Activated CD8-positive, alpha-beta memory T cell treated with anti-CD3 and anti-CD28 coated beads, Interleukin-2, amount 50 U/mL, for 48 hours (primary cell): ENCODE measurements around the gene CAMK2N2.

ENCODE experiments used
- DNase-seq: peaks from one replicate; pipeline ENCODE4 v3.0.0-alpha.2; 2020

CAMK2N2 gene

DNA sequence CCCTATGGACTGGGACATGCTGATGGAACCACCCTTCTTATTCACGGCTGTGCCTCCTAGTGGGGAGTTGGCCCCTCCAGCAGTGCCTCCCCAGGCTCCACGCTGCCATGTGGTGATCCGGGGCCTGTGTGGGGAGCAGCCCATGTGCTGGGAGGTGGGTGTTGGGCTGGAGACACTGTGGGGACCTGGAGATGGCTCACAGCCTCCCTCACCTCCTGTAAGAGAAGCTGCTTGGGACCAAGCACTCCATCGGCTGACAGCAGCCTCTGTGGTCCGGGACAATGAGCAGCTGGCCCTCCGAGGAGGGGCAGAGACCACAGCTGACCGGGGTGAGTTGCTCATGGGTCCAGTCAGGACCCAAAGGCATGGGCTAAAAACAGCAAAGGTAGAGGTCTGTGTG is 21.6 kb downstream of the CAMK2N2 start:
- DNase-seq: no peak

- DNase-seq: no peak
Measured at GRCh38 chr3:184239221-184239620, 22.1 kb downstream of the CAMK2N2 start.

DNA sequence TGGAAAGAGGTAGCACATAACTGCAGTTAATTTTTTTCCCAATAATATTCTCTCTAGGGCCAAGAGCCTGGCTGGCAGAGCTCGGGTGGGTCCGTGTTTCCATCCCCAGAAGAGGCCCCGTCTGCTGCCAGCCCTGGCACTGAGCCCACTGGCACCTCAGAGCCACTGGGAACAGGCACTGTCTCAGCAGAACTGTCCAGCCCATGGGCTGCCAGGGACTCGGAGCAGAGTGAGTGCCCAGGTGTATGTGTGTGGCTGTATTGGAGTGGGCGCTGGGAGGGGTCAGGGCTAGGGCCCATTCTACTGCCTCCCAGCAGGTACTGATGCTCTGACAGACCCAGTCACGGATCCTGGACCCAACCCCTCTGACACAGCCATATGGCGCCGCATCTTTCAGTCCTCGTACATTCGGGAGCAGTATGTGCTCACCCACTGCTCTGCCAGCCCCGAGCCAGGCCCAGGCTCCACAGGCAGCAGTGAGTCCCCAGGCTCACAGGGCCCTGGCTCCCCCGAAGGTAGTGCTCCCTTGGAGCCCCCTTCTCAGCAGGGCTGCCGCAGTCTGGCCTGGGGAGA is 23.0 kb downstream of the CAMK2N2 start:
- DNase-seq: no peak

DNA sequence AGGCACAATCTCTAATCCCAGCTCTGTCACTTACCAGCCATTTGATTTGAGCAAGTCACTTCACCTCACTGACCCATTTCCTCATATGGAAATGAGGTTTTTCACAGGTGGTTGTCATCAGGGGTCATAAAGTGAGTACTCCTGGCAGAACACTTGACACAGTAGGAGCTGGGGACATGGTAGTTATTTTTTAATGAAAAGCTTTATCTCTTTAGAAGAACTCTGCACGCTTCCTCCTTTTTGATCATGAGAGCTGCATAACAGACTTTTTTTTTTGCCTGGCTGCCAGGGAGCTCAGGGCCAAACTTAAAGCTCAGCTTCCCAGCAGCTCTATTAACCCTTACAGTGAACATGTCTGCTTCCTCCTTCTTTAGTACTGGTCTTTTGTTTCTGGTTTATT is 23.5 kb downstream of the CAMK2N2 start:
- no peak for DNase-seq

- no peak for DNase-seq
Measured at GRCh38 chr3:184237211-184237610, 24.1 kb downstream of the CAMK2N2 start.

GRCh38 chr3:184236636-184237035 is 24.7 kb downstream of the CAMK2N2 start:
- DNase-seq: no peak

DNA sequence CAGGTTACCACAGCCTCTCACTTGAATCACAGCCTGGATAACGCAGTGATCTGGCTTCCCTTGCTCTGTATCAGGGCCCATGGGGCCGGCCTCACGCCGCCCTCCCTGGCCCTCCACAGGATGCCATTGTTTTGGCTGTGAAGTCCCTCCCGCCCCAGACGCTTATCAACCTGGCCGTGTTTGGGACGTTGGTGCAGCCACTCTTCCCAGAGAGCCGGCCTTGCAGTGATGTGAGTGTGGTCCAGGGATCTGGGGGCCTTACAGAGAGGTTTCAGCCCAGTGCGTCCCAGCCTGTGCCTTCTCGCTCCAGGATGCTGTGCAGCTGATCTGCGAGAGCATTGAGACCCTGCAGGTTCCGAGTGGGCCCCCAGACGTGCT is 25.3 kb downstream of the CAMK2N2 start:
- DNase-seq: no peak

DNA sequence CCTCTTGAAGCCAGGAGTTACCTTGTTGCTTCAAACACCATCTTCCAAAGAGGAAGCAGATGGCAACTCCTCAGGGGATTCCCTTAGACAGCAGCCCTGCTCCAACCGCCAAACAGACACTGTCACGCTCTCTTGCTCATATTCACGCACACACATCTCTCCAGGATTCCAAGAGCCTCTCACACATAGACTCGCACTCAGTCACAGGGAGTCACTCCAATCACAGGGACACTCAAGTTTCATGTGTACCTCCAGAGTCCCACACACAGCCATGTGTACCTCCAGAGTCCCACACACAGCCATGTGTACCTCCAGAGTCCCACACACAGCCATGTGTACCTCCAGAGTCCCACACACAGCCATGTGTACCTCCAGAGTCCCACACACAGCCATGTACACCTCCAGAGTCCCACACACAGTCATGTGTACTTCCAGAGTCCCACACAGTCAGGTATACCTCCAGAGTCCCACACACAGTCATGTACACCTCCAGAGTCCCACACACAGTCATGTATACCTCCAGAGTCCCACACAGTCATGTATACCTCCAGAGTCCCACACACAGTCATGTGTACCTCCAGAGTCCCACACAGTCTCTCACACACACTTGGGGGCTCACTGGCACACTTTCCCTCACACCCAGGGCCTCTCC is 25.8 kb downstream of the CAMK2N2 start:
- DNase-seq: no peak

DNA sequence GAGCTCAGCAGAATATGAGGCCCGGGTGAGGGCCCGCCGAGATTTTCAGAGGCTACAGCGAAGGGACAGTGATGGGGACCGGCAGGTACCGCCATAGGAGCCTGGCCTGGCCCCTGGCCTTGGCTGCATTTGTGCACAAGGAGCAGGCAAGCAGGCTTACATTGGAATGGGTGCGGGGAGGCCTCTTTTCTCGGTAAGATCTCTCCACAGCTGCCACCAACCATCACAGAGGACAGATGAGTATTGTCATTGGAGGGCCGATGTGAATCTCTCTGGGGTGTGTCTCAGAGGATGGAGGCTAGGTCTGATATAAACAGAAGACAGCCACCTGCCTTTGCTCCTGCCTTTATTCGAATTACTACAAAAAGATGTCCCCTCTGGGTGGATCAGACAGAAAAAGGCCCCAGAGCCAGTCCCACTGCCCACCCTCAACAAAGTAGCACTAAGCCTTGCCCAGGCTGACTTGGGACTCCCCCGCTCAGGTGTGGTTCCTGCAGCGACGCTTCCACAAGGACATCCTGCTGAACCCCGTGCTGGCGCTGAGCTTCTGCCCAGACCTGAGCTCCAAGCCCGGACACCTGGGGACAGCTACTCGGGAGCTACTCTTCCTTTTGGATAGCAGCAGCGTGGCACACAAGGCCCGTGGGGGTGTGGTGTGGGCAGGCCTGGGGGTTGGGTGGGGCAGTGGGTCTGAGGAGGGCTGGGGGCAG is 26.5 kb downstream of the CAMK2N2 start:
- no peak for DNase-seq

DNA sequence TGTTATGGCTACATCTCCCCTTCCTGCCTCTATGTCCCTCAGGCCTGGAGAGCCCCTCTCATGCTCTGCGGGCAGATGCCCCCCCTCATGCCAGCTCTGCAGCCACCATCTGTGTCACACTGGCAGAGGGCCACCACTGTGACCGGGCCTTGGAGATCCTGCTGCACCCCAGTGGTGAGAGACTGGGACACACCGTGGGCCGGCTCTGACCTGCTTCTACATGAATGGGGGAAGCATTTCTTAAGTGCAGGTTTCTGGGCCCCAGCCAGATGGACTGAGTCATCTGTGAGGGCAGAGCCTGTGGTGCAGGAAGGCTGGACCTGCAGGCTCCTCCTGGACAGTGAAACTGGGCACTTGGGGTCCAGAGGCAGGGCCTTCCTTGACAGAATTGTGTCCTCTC is 27.1 kb downstream of the CAMK2N2 start:
- no peak for DNase-seq

GRCh38 chr3:184233127-184233843 is 28.1 kb downstream of the CAMK2N2 start:
- no peak for DNase-seq

DNA sequence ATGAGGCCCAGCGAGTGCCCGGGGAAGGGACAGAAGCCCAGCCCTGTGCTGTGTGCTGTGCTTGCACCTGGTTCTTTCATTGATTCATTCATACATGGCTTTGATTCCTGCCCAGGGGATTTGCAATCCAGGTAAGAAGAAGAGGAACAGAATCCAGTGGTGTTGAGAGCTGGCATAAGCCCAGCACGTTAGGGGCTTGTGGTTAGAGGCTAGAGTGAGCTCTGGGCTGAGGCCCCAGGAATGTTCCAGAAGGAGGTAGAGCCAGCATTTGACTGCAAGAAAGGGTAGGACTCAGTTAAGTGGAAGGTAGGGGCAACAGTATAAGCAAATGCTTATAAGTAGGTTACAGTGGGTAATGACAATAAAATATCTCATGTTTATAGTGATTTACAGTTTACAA is 29.7 kb downstream of the CAMK2N2 start:
- DNase-seq: no peak

GRCh38 chr3:184230603-184231528 is 30.5 kb downstream of the CAMK2N2 start:
- DNase-seq: no peak

- DNase-seq: no peak
Measured at GRCh38 chr3:184230081-184230602, 31.2 kb downstream of the CAMK2N2 start.

DNA sequence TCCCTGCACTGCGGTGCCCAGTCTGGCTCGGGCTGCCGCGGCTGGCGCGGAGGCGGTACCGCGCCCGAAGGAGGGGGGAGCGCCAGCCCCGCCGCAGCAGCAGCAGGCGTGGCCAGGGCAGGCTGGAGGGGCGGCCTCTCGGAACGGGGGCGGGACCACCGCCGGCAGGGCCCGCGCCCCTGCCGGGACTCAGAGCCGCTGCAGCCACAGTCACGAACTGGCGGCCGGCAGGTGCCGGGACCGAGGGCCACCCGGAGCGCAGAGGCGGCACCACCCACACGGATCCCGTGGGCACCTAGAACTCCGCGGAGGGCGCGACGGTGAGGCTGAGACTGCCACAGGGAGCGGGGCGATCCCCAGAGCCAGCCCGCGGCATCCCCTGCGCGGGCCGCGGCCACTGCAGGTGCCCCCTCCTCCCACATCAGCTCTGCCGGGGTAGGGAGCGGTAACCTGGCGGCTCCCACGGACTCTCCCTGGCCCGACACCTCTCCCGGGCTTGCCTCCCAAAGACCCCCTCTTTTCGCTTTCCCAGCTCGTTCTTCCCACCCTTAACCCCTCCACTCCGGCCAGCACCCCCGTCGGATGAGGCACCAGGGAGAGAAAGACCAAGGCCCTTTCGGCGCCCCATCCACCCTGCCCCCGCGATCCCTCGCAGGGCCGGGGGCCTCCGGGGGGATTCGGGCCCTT is 31.8 kb downstream of the CAMK2N2 start, which contains the start of gene VWA5B2:
Gene VWA5B2, plus strand, starts transcription at position 192 of the 687 bp plus-strand sequence. CDS start 944 bp downstream, outside the sequence.
- DNase-seq: peak; percentile 83

GRCh38 chr3:184228376-184229137 is 32.8 kb downstream of the CAMK2N2 start:
- DNase-seq: no peak

DNA sequence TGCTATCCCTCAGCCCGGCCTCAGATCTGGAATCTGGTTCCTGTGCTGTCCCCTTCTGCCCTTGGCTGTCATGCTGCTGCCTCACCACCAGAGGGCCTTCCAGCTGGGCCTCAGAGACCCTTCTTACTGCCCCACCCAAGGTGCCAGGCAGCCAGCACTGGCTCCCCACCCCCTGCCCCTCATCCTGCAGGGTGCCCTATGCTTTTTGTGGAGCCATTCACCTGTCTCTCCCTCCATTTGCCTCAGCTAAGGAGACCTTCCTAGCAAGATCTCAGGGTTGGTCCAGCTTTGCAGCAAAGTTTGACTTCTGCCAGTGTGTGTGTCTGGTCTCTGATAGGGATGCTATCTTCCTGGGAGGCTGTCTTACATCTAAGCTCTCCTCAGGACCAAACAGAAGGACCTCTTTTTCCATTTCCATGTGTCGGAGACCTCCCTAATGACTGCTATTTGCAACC is 33.8 kb downstream of the CAMK2N2 start:
- DNase-seq: peak; percentile 80

DNA sequence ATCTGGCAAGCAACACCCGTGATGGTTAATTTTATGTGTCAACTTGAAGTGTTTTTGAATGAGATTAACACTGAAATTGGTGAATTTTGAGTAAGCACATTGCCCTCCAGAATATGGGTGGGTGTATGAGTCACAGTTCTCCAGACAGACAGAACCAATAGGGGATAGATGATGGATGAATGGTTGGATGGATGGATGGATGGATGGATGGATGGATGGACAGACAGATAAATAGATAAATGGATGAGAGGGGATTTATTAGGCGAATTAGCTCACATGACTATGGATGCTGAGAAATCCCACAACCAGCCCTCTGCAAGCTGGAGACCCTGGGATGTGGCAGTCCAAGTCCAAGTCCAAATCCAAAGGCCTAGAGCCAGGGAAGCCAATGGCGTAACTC is 37.4 kb downstream of the CAMK2N2 start:
- DNase-seq: no peak

GRCh38 chr3:184222521-184222920 is 38.8 kb downstream of the CAMK2N2 start:
- DNase-seq: no peak

GRCh38 chr3:184218814-184219213 is 42.5 kb downstream of the CAMK2N2 start:
- no peak for DNase-seq

- no peak for DNase-seq
Measured at GRCh38 chr3:184211718-184212117, 49.6 kb downstream of the CAMK2N2 start.
